Measurements from ENCODE around the gene CHDH. TPM values are rescaled to one million over a fixed set of nuclear protein-coding genes. Genes with fewer than 3 reads are reported as not detected.

The CHDH gene
- total RNA-seq, 2 experiments from 2014 or later, result 9.0 to 9.1 TPM

DNA sequence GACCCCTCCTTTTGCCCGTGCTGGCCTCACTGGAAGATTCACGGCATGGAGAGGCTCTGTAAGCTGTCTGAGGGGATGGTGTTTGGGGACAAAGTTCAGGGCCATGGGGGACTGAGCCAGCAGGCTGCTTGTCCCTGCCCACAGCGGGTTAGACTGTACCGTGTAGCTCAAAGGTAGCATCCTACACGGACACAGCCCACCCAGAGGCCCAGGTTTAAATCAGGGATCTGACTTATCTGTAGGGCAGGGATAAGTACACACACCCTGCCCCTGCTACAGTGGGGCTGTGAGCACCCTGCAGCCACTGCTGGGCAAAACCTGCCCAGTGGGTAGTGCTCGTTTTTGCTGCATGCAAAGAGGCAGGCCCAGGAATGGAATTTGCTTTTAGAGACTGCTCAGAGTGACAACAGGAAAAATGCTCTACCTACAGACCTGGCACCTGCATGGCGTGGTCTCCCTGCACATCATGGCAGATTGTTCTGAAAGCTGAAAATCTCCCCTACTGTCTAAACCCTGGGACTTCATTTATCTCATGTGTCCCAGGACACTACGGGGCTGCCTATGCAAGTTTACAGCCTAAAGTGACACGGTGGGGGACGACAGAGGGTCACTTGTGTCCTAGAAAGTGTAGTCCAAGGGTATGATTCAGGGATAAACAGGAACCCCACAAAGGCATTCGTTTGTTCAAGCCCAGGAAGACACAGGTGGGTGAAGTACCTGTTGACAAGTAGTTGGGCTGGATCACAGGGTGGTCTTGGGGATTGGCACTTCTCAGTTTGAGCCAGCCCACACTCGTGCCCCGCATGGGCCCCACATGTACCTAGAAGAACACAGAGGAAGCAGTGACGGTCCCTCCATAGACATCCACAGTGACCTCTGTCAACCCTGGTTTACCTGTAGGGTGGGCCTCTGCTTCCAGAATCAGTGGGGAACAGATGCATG, 27.7 kb downstream of the CHDH start:
- Mint-ChIP-seq H3K36me3 (ENCODE audit: low read depth) (no peaks in the 10 kb centered on the region), H3K27me3 (no peaks in the 10 kb centered on the region), H3K4me3 (no peak overlapping the region), H3K27ac (no peak overlapping the region), H3K9me3 (no peaks in the 10 kb centered on the region), H3K4me1 (peaks cover 6% of the 10 kb centered on the region)
- DNase-seq, result peak; percentile 4
- CTCF ChIA-PET, result interaction anchor here (1.2 to 2.2 kb wide), 2 partner anchors 28 to 108 kb away, joined by 3 to 6 read pairs; partner anchors contain the start of genes CHDH and IL17RB
- POLR2A ChIA-PET, result no interaction called here

DNA sequence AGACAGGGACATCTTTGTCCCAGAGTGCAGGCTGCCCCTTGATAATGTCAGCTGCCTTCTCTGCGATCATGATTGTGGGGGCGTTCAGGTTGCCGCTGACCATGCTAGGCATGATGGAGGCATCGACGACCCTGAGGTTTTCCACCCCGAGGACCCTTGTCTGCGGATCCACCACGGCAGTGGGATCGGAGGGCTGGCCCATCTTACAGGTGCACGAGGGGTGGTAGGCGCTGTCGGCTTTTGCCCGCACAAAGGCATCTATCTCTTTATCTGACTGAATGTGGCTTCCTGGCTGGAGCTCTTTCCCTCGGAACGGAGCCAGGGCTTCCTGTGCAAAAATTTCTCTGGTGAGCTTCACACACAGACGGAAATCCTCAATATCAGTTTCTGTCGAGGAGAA, 28.4 kb downstream of the CHDH start:
- Mint-ChIP-seq H3K9me3 (no peaks in the 10 kb centered on the region), H3K4me3 (no peak overlapping the region), H3K4me1 (peaks cover 6% of the 10 kb centered on the region), H3K36me3 (ENCODE audit: low read depth) (no peaks in the 10 kb centered on the region), H3K27ac (no peak overlapping the region), H3K27me3 (no peaks in the 10 kb centered on the region)
- no peak for DNase-seq
- ChIA-PET POLR2A (no interaction called here), CTCF (interaction anchor here (1.2 to 2.2 kb wide), 2 partner anchors 28 to 108 kb away, joined by 3 to 6 read pairs; partner anchors contain the start of genes CHDH and IL17RB)

DNA sequence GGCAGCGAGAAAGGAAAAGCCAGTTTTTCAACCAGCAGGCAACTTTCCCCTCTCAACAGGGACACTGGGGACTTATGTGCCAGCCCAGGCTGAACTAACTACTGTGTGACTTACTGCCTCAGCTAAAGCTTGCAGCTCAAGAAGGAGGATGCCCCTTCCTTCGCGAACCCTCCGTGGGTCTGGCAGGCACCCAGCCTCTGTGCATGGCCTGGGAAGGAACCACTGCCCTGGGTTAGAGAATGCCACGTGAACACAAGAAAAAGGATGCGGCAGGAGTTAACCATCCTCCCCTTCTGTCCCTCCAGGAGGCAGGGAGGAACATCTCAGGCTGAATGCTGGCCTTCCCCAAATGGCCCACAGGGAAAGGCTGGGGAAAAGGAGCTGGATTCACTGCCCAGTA, 29.0 kb downstream of the CHDH start:
- DNase-seq, result no peak
- Mint-ChIP-seq H3K27ac (no peak overlapping the region), H3K36me3 (ENCODE audit: low read depth) (no peaks in the 10 kb centered on the region), H3K27me3 (no peaks in the 10 kb centered on the region), H3K4me1 (peaks cover 6% of the 10 kb centered on the region), H3K9me3 (no peaks in the 10 kb centered on the region), H3K4me3 (no peak overlapping the region)
- ChIA-PET CTCF (interaction anchor here (2.2 kb wide), 1 partner anchor 107 kb away, joined by 6 read pairs; no protein-coding TSS in a partner anchor), POLR2A (no interaction called here)

DNA sequence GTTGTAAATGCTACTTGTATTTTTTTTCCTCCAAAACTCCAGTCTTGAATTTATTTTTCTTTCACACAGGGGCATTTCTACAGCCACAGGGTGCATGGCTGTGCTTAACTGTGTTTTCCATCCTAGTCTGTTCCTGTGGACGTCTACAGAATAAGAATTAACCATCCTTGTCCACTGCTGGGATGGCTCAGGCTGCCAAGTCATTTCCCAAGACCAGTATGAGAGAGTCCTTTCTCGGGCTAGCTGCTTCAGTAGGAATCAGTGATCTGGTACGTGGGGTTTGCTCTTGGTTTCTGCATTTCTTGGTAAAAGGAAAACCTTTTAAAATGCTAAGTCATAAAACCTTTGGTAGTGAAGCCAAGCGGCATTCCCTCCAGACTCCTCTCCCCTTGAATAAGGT, 29.8 kb downstream of the CHDH start:
- peaks cover 6% of the 10 kb centered on the region for H3K4me1 Mint-ChIP-seq
- ChIA-PET CTCF (interaction anchor here (0.7 to 2.2 kb wide), 4 partner anchors 106 to 543 kb away, joined by 4 to 6 read pairs (median 5); no protein-coding TSS in a partner anchor), POLR2A (no interaction called here)
- no peaks in the 10 kb centered on the region for H3K36me3 Mint-ChIP-seq (ENCODE audit: low read depth)
- no peak overlapping the region for H3K27ac Mint-ChIP-seq
- H3K4me3 Mint-ChIP-seq, result no peak overlapping the region
- H3K9me3 Mint-ChIP-seq, result no peaks in the 10 kb centered on the region
- H3K27me3 Mint-ChIP-seq, result no peaks in the 10 kb centered on the region
- no peak for DNase-seq

DNA sequence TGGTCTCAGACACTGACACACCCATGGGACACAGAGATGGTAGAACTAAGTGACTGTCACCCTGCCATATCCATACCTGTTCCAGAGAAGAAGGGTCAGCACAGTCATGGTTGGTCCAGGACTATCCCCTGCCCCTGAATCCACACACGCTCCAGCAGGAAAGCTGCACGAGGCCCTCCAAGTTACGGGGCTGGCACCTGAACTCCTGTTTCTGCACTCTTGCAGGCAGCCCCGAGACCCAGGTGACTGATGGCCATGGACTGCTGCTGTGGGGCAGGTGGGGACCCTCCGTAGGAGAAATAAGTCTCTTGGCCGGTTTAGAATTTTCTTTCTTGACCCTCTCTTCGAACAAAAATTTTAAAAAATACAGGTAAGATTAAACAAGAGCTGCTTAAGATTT, 30.6 kb downstream of the CHDH start:
- DNase-seq, result no peak
- Mint-ChIP-seq H3K27me3 (no peaks in the 10 kb centered on the region), H3K27ac (no peak overlapping the region), H3K9me3 (no peaks in the 10 kb centered on the region), H3K36me3 (ENCODE audit: low read depth) (no peaks in the 10 kb centered on the region), H3K4me1 (peaks cover 6% of the 10 kb centered on the region), H3K4me3 (no peak overlapping the region)
- ChIA-PET POLR2A (no interaction called here), CTCF (no interaction called here)

DNA sequence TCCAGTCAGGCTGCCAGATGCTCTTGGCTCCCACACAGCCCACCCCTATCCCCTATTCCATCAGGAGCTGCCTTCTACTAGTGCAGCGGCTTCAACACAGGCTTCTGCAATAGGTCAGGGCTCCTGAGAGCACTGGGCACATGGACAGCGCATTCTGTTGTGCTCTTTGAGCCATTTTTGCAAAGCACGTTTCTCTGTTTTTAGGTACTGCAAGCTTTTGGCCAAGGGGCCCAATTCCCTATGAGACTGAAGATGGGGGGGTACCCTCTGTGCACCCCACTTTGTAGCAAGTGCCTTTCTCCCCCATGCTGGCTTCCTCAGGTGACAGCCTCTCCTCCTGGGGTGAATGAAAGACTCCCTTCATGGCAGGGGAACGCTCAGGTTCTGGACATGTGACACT, 31.2 kb downstream of the CHDH start:
- H3K27me3 Mint-ChIP-seq, result no peaks in the 10 kb centered on the region
- H3K4me1 Mint-ChIP-seq, result peaks cover 6% of the 10 kb centered on the region
- ChIA-PET POLR2A (no interaction called here), CTCF (no interaction called here)
- no peaks in the 10 kb centered on the region for H3K9me3 Mint-ChIP-seq
- no peak for DNase-seq
- H3K36me3 Mint-ChIP-seq (ENCODE audit: low read depth), result no peaks in the 10 kb centered on the region
- H3K4me3 Mint-ChIP-seq, result no peak overlapping the region
- no peak overlapping the region for H3K27ac Mint-ChIP-seq

DNA sequence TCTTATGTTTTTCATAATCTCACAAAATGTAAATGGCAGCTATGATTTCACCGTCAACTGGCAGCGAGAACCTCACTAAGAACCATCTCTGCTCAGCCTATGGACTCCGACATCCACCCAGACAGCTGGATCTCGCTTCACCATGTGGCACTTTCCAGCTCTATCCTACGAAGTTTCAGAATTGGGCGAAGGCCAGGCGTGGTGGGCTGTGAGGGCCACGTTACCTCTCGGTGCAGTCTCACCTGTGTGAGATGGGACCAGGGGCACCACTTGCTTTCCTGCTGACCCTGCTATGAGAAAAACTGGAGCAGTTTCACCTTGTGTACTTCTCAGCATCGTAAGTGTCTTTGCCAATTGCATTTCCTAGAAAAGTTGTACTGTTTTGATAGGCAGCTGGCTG, 32.3 kb downstream of the CHDH start:
- H3K36me3 Mint-ChIP-seq (ENCODE audit: low read depth), result no peaks in the 10 kb centered on the region
- peaks cover 6% of the 10 kb centered on the region for H3K4me1 Mint-ChIP-seq
- H3K4me3 Mint-ChIP-seq, result no peak overlapping the region
- POLR2A ChIA-PET, result no interaction called here
- CTCF ChIA-PET, result no interaction called here
- no peaks in the 10 kb centered on the region for H3K27me3 Mint-ChIP-seq
- DNase-seq, result no peak
- no peak overlapping the region for H3K27ac Mint-ChIP-seq
- no peaks in the 10 kb centered on the region for H3K9me3 Mint-ChIP-seq

DNA sequence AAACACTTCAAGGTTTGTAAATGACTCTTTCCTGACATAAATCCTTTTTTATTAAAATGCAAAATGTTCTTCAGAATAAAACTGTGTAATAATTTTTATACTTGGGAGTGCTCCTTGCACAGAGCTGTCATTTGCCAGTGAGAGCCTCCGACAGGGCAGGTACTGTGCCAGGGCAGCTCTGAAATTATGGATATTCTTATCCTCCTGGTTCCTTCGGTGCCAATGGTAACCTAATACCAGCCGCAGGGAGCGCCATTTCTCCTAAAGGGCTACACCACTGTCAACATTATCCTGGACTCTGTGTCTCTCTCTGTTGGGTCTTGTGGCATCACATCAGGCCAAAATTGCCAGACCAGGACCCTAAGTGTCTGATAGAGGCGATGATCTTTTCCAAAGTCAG, 33.0 kb downstream of the CHDH start:
- H3K4me1 Mint-ChIP-seq, result peaks cover 6% of the 10 kb centered on the region
- H3K27me3 Mint-ChIP-seq, result no peaks in the 10 kb centered on the region
- CTCF ChIA-PET, result interaction anchor here (0.7 kb wide), 1 partner anchor 25 kb away, joined by 5 read pairs; no protein-coding TSS in a partner anchor
- H3K9me3 Mint-ChIP-seq, result no peaks in the 10 kb centered on the region
- no peaks in the 10 kb centered on the region for H3K36me3 Mint-ChIP-seq (ENCODE audit: low read depth)
- no peak for DNase-seq
- H3K4me3 Mint-ChIP-seq, result no peak overlapping the region
- POLR2A ChIA-PET, result no interaction called here
- H3K27ac Mint-ChIP-seq, result no peak overlapping the region

DNA sequence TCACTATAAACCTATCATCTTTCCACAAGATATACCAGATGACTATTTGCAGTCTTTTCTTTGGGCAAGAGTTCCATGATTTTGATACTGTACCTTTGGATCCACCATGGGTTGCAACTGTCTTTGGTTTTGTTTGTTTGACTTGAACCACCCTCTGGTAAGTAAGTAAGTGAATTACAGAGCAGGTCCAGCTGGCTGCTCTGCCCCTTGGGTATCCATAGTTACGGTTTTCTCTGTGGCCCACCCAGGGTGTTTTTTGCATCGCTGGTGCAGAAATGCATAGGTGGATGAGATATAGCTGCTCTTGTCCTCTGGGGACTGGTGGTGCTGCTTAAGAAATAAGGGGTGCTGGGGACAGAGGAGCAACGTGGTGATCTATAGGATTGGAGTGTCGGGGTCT, 33.8 kb downstream of the CHDH start:
- CTCF ChIA-PET, result no interaction called here
- Mint-ChIP-seq H3K4me3 (no peak overlapping the region), H3K27me3 (no peaks in the 10 kb centered on the region), H3K27ac (no peak overlapping the region), H3K9me3 (no peaks in the 10 kb centered on the region), H3K4me1 (no peaks in the 10 kb centered on the region), H3K36me3 (ENCODE audit: low read depth) (no peaks in the 10 kb centered on the region)
- DNase-seq, result no peak
- POLR2A ChIA-PET, result no interaction called here

DNA sequence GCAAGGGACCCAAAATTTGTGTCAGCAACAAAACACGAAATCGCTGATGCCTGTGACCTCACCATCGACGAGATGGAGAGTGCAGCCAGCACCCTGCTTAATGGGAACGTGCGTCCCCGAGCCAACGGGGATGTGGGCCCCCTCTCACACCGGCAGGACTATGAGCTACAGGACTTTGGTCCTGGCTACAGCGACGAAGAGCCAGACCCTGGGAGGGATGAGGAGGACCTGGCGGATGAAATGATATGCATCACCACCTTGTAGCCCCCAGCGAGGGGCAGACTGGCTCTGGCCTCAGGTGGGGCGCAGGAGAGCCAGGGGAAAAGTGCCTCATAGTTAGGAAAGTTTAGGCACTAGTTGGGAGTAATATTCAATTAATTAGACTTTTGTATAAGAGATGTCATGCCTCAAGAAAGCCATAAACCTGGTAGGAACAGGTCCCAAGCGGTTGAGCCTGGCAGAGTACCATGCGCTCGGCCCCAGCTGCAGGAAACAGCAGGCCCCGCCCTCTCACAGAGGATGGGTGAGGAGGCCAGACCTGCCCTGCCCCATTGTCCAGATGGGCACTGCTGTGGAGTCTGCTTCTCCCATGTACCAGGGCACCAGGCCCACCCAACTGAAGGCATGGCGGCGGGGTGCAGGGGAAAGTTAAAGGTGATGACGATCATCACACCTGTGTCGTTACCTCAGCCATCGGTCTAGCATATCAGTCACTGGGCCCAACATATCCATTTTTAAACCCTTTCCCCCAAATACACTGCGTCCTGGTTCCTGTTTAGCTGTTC, 34.9 kb downstream of the CHDH start:
- Mint-ChIP-seq H3K36me3 (ENCODE audit: low read depth) (no peaks in the 10 kb centered on the region), H3K4me1 (no peaks in the 10 kb centered on the region), H3K4me3 (no peak overlapping the region), H3K27me3 (peaks cover 4% of the 10 kb centered on the region), H3K9me3 (no peaks in the 10 kb centered on the region), H3K27ac (no peak overlapping the region)
- CTCF ChIA-PET, result interaction anchor here (0.7 to 2.1 kb wide), 2 partner anchors 101 to 157 kb away, joined by 4 to 7 read pairs; no protein-coding TSS in a partner anchor
- POLR2A ChIA-PET, result no interaction called here
- no peak for DNase-seq

DNA sequence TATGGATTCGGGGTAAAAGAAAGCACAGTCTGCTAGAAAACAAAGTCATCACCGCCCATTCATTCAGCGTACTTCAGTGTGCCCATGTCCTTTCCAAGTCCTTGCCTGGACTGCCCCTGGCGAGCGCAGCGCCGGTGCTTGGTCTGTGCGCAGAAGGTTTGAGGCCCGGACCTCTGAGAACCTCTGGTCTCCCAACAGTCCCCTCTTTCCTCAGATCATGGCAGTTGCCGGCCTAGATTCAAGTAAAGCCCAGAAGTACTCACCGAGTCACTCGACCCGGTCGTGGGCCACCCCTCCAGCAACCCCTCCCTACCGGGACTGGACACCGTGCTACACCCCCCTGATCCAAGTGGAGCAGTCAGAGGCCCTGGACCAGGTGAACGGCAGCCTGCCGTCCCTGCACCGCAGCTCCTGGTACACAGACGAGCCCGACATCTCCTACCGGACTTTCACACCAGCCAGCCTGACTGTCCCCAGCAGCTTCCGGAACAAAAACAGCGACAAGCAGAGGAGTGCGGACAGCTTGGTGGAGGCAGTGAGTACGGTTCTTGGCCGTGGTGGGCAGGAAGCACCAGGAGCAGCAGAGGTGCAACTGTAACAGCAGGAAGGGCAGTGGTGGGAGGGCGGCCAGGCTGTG, 36.3 kb downstream of the CHDH start:
- ChIA-PET CTCF (interaction anchor here (0.7 to 2.1 kb wide), 2 partner anchors 14 to 100 kb away, joined by 3 to 7 read pairs; no protein-coding TSS in a partner anchor), POLR2A (no interaction called here)
- H3K9me3 Mint-ChIP-seq, result no peaks in the 10 kb centered on the region
- no peak for DNase-seq
- H3K4me1 Mint-ChIP-seq, result no peaks in the 10 kb centered on the region
- H3K27me3 Mint-ChIP-seq, result peaks cover 6% of the 10 kb centered on the region
- H3K36me3 Mint-ChIP-seq (ENCODE audit: low read depth), result no peaks in the 10 kb centered on the region
- no peak overlapping the region for H3K4me3 Mint-ChIP-seq
- H3K27ac Mint-ChIP-seq, result no peak overlapping the region

DNA sequence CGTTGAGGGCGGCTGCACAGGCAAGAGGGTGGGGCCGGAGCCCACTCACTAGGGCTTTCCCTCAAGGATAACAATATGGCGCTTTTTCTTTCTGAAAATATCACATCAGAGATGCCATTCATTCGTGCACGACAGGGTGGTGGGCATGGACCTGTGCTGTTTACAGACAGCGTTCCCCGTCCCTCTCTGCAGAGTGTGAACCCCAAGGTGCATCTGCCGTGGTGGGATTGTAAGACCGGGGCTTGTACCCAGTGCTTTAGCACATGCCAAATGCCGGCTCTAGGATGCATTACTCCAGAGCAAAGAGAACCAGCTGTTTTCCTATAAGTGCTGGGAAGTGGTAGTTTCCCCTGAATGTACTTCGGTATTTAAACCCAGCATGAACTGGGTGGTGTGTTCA, 37.0 kb downstream of the CHDH start:
- Mint-ChIP-seq H3K36me3 (ENCODE audit: low read depth) (no peaks in the 10 kb centered on the region), H3K9me3 (no peaks in the 10 kb centered on the region), H3K27me3 (peaks cover 10% of the 10 kb centered on the region), H3K27ac (no peak overlapping the region), H3K4me1 (no peaks in the 10 kb centered on the region), H3K4me3 (no peak overlapping the region)
- ChIA-PET POLR2A (no interaction called here), CTCF (interaction anchor here (2.1 kb wide), 1 partner anchor 99 kb away, joined by 7 read pairs; no protein-coding TSS in a partner anchor)
- no peak for DNase-seq

DNA sequence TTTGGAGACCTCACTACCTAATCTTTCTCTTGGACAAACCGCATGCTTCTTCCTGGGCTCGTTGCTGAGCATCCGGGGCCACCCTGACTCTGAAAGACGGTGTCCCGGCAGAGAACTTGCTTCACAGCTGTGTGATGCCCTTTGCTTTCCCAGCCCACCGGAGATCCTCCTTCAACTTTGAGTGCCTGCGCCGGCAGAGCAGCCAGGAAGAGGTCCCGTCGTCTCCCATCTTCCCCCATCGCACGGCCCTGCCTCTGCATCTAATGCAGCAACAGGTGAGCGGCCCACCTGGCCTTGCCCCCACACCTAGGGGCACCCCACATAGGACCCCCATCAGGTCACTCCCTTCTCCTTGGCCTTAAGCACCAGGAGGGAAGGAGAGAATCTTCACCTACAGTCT, 37.7 kb downstream of the CHDH start:
- H3K27ac Mint-ChIP-seq, result no peak overlapping the region

More for the DNA sequence above, 37.7 kb downstream of the CHDH start:
- CTCF ChIA-PET, result no interaction called here
- Mint-ChIP-seq H3K27me3 (peaks cover 10% of the 10 kb centered on the region), H3K4me3 (no peak overlapping the region), H3K9me3 (no peaks in the 10 kb centered on the region), H3K36me3 (ENCODE audit: low read depth) (no peaks in the 10 kb centered on the region), H3K4me1 (no peaks in the 10 kb centered on the region)
- DNase-seq, result peak; percentile 12
- POLR2A ChIA-PET, result no interaction called here
